Measurements from ENCODE around the gene RANBP1. TPM values are rescaled to one million over a fixed set of nuclear protein-coding genes. Genes with fewer than 3 reads are reported as not detected.

RANBP1 gene
- total RNA-seq, 1 donor from 2014 or later = 42.7 TPM

- intact Hi-C loops (cut with DNase I) = loop anchor here (5.0 to 10.0 kb wide), 2 partner anchors 32 to 260 kb away; partner anchors contain the start of genes DGCR8, GNB1L and RTL10
- peak; percentile 57 for DNase-seq (ENCODE audit: missing footprints)
- ATAC-seq = no peak
Measured at GRCh38 chr22:20114506-20115475, 1.1 kb upstream of the RANBP1 start.

- DNase-seq (ENCODE audit: missing footprints) (peak; percentile 70), ATAC-seq (peak; percentile 2)
- intact Hi-C loops (cut with DNase I) = loop anchor here (5.0 to 10.0 kb wide), 2 partner anchors 34 to 262 kb away; partner anchors contain the start of genes DGCR8, GNB1L and RTL10
Measured at GRCh38 chr22:20116376-20116950, 559 bp downstream of the RANBP1 start.

- intact Hi-C loops (cut with DNase I) = loop anchor here (5.0 to 10.0 kb wide), 2 partner anchors 35 to 262 kb away; partner anchors contain the start of genes DGCR8, GNB1L and RTL10
- ATAC-seq (peak; percentile 95), DNase-seq (ENCODE audit: missing footprints) (peak; percentile 99)
Measured at GRCh38 chr22:20116951-20117632, 1.2 kb downstream of the RANBP1 start, which contains the start of gene TRMT2A. Gene TRMT2A (minus strand): TSS chr22:20117226. CDS start chr22:20116906, 320 bp downstream.

GRCh38 chr22:20117633-20118299 is 1.9 kb downstream of the RANBP1 start:
- intact Hi-C loops (cut with DNase I) = loop anchor here (5.0 to 10.0 kb wide), 2 partner anchors 35 to 263 kb away; partner anchors contain the start of genes DGCR8, GNB1L and RTL10
- ATAC-seq (no peak), DNase-seq (ENCODE audit: missing footprints) (peak; percentile 69)

GRCh38 chr22:20118300-20119020 is 2.6 kb downstream of the RANBP1 start:
- DNase-seq (ENCODE audit: missing footprints) (peak; percentile 46), ATAC-seq (no peak)
- intact Hi-C loops (cut with DNase I) = loop anchor here (5.0 to 10.0 kb wide), 2 partner anchors 36 to 264 kb away; partner anchors contain the start of genes DGCR8, GNB1L and RTL10

- peak; percentile 40 for DNase-seq (ENCODE audit: missing footprints)
- intact Hi-C loops (cut with DNase I) = no loop called here
- ATAC-seq = no peak
Measured at GRCh38 chr22:20121856-20122415, 6.0 kb downstream of the RANBP1 start.

- ATAC-seq (no peak), DNase-seq (ENCODE audit: missing footprints) (no peak)
- intact Hi-C loops (cut with DNase I) = no loop called here
Measured at GRCh38 chr22:20123366-20124082, 7.6 kb downstream of the RANBP1 start.

GRCh38 chr22:20124083-20124787 is 8.3 kb downstream of the RANBP1 start:
- intact Hi-C loops (cut with DNase I) = no loop called here
- ATAC-seq (no peak), DNase-seq (ENCODE audit: missing footprints) (no peak)

- intact Hi-C loops (cut with DNase I) = no loop called here
- ATAC-seq (no peak), DNase-seq (ENCODE audit: missing footprints) (no peak)
Measured at GRCh38 chr22:20125201-20126174, 9.6 kb downstream of the RANBP1 start.

- intact Hi-C loops (cut with DNase I) = no loop called here
- no peak for ATAC-seq
- no peak for DNase-seq (ENCODE audit: missing footprints)
Measured at GRCh38 chr22:20126284-20127029, 10.6 kb downstream of the RANBP1 start.

GRCh38 chr22:20127318-20127868 is 11.5 kb downstream of the RANBP1 start:
- ATAC-seq (no peak), DNase-seq (ENCODE audit: missing footprints) (no peak)
- intact Hi-C loops (cut with DNase I) = no loop called here

GRCh38 chr22:20127869-20128618 is 12.1 kb downstream of the RANBP1 start:
- no peak for DNase-seq (ENCODE audit: missing footprints)
- no peak for ATAC-seq
- intact Hi-C loops (cut with DNase I) = no loop called here

GRCh38 chr22:20128619-20128901 is 12.7 kb downstream of the RANBP1 start:
- ATAC-seq = no peak
- no peak for DNase-seq (ENCODE audit: missing footprints)
- intact Hi-C loops (cut with DNase I) = no loop called here
